Neural progenitor cell (in vitro differentiated cells): ENCODE results near the gene ROR2. TPM values are rescaled to one million over a fixed set of nuclear protein-coding genes. Genes with fewer than 3 reads are reported as not detected.

Experiments
- DNase-seq: peaks from one replicate; pipeline ENCODE4 v3.0.0-alpha.2; 2016; ENCODE audit warnings: low spot score
- H2AFZ ChIP-seq: fragments of 200-600 bp; sonication (generic); replicated peaks from 2 replicates; pipeline ENCODE4 v1.6.1; 2016; ENCODE audit warnings: antibody characterized with exemption
- H3F3A ChIP-seq: fragments of 200-600 bp; sonication (generic); 2 replicates; pipeline ENCODE4 v1.6.1; 2016; ENCODE audit warnings: antibody characterized with exemption, low read depth
- H3K27ac ChIP-seq: fragments of 200-600 bp; sonication (generic); 2 replicates; pipeline ENCODE4 v1.5.1; 2016; ENCODE audit warnings: mild to moderate bottlenecking
- H3K27me3 ChIP-seq: fragments of 200-600 bp; sonication (generic); 2 replicates; pipeline ENCODE4 v1.6.1; 2016; ENCODE audit warnings: mild to moderate bottlenecking, moderate library complexity
- H3K36me3 ChIP-seq: fragments of 200-600 bp; sonication (generic); 2 replicates; pipeline ENCODE4 v1.5.1; 2016
- H3K4me1 ChIP-seq: fragments of 200-600 bp; sonication (generic); 2 replicates; pipeline ENCODE4 v1.6.1; 2016; ENCODE audit warnings: mixed run types
- H3K4me2 ChIP-seq: fragments of 200-600 bp; sonication (generic); 2 replicates; pipeline ENCODE4 v1.6.1; 2016
- H3K4me3 ChIP-seq: fragments of 200-600 bp; sonication (generic); 2 replicates; pipeline ENCODE4 v1.5.1; 2016
- H3K79me2 ChIP-seq: fragments of 200-600 bp; sonication (generic); 2 replicates; pipeline ENCODE4 v1.6.1; 2016; ENCODE audit warnings: low read depth
- H3K9ac ChIP-seq: fragments of 200-600 bp; sonication (generic); 2 replicates; pipeline ENCODE4 v1.6.1; 2016
- H3K9me3 ChIP-seq: fragments of 200-600 bp; sonication (generic); 2 replicates; pipeline ENCODE4 v1.5.1; 2016; ENCODE audit warnings: low read depth
- H4K20me1 ChIP-seq: fragments of 200-600 bp; sonication (generic); 2 replicates; pipeline ENCODE4 v1.6.1; 2016; ENCODE audit warnings: low read depth
- H3K27ac Mint-ChIP-seq: 3 replicates; pipeline ENCODE4 v1.8.0; 2021; ENCODE audit warnings: mixed read lengths
- H3K27me3 Mint-ChIP-seq: 2 replicates; pipeline ENCODE4 v1.8.0; 2022; ENCODE audit warnings: low read depth, mild to moderate bottlenecking, inconsistent platforms, moderate library complexity, mixed read lengths; ENCODE audit not compliant: insufficient read depth
- H3K36me3 Mint-ChIP-seq: 3 replicates; pipeline ENCODE4 v1.8.0; 2021; ENCODE audit warnings: mixed read lengths
- H3K4me1 Mint-ChIP-seq: 3 replicates; pipeline ENCODE4 v1.8.0; 2021; ENCODE audit warnings: mixed read lengths
- H3K4me3 Mint-ChIP-seq: 3 replicates; pipeline ENCODE4 v1.8.0; 2021; ENCODE audit warnings: mild to moderate bottlenecking, moderate library complexity, mixed read lengths
- H3K9me3 Mint-ChIP-seq: 3 replicates; pipeline ENCODE4 v1.8.0; 2020; ENCODE audit warnings: mixed read lengths
- EZH2 ChIP-seq: fragments of 200-600 bp; sonication (generic); IDR thresholded peaks from 2 replicates; pipeline ENCODE4 v1.6.1; 2017; ENCODE audit warnings: antibody characterized with exemption, mild to moderate bottlenecking, moderate library complexity
- EZH2phosphoT487 ChIP-seq: fragments of 200-600 bp; sonication (generic); IDR thresholded peaks from 2 replicates; pipeline ENCODE4 v1.6.1; 2017; ENCODE audit warnings: antibody characterized with exemption
- total RNA-seq: library from RNA; depleted of rRNA; stranded (reverse); fragments of >200 nt; gene quantifications from 2 replicates; pipeline ENCODE4 v1.2.3, GENCODE V29; 2015; ENCODE audit warnings: low replicate concordance
- TF ChIP-seq, protein P1 (sequence below): fragments of 200-600 bp; sonication (generic); IDR thresholded peaks from 2 replicates; pipeline ENCODE4 v1.5.1; 2017; ENCODE audit warnings: antibody characterized with exemption, mild to moderate bottlenecking

ROR2 gene
- total RNA-seq, 1 donor from 2014 or later: 20.1 TPM

- Histone ChIP-seq H3K4me1 (peaks cover 15% of the 10 kb centered on the region), H3F3A (peaks cover 9% of the 10 kb centered on the region), H3K27ac (no peak overlapping the region), H3K27me3 (no peaks in the 10 kb centered on the region), H2AFZ (no peak overlapping the region), H3K9ac (no peak overlapping the region), H3K4me2 (no peak overlapping the region), H3K4me3 (no peak overlapping the region), H3K79me2 (peaks cover 78% of the 10 kb centered on the region), H4K20me1 (peaks cover 74% of the 10 kb centered on the region), H3K9me3 (no peaks in the 10 kb centered on the region), H3K36me3 (no peaks in the 10 kb centered on the region)
- no peak overlapping the region for H3K27ac Mint-ChIP-seq
- H3K36me3 Mint-ChIP-seq: peaks cover 25% of the 10 kb centered on the region
- no peak overlapping the region for H3K4me3 Mint-ChIP-seq
- H3K9me3 Mint-ChIP-seq: peaks cover 21% of the 10 kb centered on the region
- H3K4me1 Mint-ChIP-seq: peaks cover 36% of the 10 kb centered on the region
- no peak for DNase-seq
- no peak for TF ChIP-seq EZH2phosphoT487
- no peak for TF ChIP-seq EZH2
- TF ChIP-seq, protein P1, sequence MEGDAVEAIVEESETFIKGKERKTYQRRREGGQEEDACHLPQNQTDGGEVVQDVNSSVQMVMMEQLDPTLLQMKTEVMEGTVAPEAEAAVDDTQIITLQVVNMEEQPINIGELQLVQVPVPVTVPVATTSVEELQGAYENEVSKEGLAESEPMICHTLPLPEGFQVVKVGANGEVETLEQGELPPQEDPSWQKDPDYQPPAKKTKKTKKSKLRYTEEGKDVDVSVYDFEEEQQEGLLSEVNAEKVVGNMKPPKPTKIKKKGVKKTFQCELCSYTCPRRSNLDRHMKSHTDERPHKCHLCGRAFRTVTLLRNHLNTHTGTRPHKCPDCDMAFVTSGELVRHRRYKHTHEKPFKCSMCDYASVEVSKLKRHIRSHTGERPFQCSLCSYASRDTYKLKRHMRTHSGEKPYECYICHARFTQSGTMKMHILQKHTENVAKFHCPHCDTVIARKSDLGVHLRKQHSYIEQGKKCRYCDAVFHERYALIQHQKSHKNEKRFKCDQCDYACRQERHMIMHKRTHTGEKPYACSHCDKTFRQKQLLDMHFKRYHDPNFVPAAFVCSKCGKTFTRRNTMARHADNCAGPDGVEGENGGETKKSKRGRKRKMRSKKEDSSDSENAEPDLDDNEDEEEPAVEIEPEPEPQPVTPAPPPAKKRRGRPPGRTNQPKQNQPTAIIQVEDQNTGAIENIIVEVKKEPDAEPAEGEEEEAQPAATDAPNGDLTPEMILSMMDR: no peak
- H3K27me3 Mint-ChIP-seq: no peaks in the 10 kb centered on the region
Observed at GRCh38 chr9:91923145-91923544, 26.9 kb downstream of the ROR2 start.

GRCh38 chr9:91921371-91921770 lies 28.7 kb downstream of the ROR2 start:
- Mint-ChIP-seq H3K27me3 (no peaks in the 10 kb centered on the region), H3K4me1 (peaks cover 44% of the 10 kb centered on the region), H3K27ac (no peak overlapping the region), H3K4me3 (no peak overlapping the region), H3K36me3 (peaks cover 17% of the 10 kb centered on the region), H3K9me3 (peaks cover 12% of the 10 kb centered on the region)
- no peak for TF ChIP-seq EZH2
- TF ChIP-seq, protein P1: no peak
- no peak for TF ChIP-seq EZH2phosphoT487
- peaks cover 72% of the 10 kb centered on the region for H4K20me1 ChIP-seq
- no peak overlapping the region for H3K9ac ChIP-seq
- H3K4me2 ChIP-seq: peak overlapping the region; percentile 4
- H3K4me1 ChIP-seq: peaks cover 21% of the 10 kb centered on the region
- no peak overlapping the region for H2AFZ ChIP-seq
- no peaks in the 10 kb centered on the region for H3K9me3 ChIP-seq
- peaks cover 9% of the 10 kb centered on the region for H3F3A ChIP-seq
- no peaks in the 10 kb centered on the region for H3K36me3 ChIP-seq
- H3K27me3 ChIP-seq: no peaks in the 10 kb centered on the region
- DNase-seq: no peak
- no peak overlapping the region for H3K27ac ChIP-seq
- H3K79me2 ChIP-seq: peaks cover 73% of the 10 kb centered on the region
- H3K4me3 ChIP-seq: no peak overlapping the region

DNA sequence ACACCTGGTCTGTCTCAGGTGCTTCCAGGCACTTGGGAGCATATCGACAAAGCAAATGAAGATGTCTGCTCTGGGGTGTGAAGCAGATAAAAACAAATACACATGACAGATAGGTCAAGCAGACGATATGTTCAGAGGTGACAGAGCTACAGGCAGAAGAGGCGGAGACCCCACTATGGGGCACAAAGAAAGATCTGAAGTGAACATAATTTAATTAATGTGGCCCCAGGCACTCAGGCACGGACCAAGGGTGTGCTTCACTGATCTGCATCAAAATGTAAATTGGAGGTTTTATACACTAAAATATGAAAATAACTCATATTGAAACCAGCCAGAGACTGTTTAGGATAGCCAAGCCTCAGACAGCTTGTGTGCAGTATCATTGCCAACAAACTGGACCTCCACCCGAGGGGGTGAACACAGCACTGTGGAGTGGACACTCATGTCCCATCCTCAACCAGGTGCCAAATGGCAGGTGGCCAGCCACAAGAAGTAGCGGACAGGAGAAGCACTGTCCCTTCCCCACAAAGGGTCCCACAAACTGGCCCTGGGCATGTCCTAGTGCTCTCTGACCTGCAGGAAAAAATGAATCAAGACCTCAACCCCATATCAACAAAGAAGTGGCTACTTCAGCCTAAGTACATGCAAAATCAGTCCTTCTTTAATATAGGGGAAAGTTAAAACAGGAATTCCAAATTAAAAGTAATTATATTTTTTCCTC lies 29.2 kb downstream of the ROR2 start:
- H3K36me3 Mint-ChIP-seq: peaks cover 17% of the 10 kb centered on the region
- no peak overlapping the region for H2AFZ ChIP-seq
- peak overlapping the region; percentile 68 for H3K27ac Mint-ChIP-seq
- no peaks in the 10 kb centered on the region for H3K27me3 Mint-ChIP-seq
- H3K27me3 ChIP-seq: no peaks in the 10 kb centered on the region
- peaks cover 12% of the 10 kb centered on the region for H3K9me3 Mint-ChIP-seq
- no peak overlapping the region for H3K4me3 ChIP-seq
- TF ChIP-seq EZH2phosphoT487 (no peak), EZH2 (no peak)
- TF ChIP-seq, protein P1: no peak
- H3K9ac ChIP-seq: no peak overlapping the region
- no peaks in the 10 kb centered on the region for H3K9me3 ChIP-seq
- peaks cover 77% of the 10 kb centered on the region for H4K20me1 ChIP-seq
- H3K4me3 Mint-ChIP-seq: no peak overlapping the region
- peaks cover 49% of the 10 kb centered on the region for H3K4me1 Mint-ChIP-seq
- H3K79me2 ChIP-seq: peaks cover 74% of the 10 kb centered on the region
- no peak for DNase-seq
- H3K36me3 ChIP-seq: no peaks in the 10 kb centered on the region
- H3K4me2 ChIP-seq: peak overlapping the region; percentile 34
- no peak overlapping the region for H3K27ac ChIP-seq
- H3K4me1 ChIP-seq: peaks cover 27% of the 10 kb centered on the region
- H3F3A ChIP-seq: peaks cover 9% of the 10 kb centered on the region
